Rectal smooth muscle tissue (tissue), 1 donor: ENCODE results near the gene IQCH.

Source experiments
- H3K27ac ChIP-seq: one replicate; pipeline ENCODE4 v1.7.0; 2013; ENCODE audit warnings: low read depth, low read length, inconsistent platforms
- H3K27me3 ChIP-seq: one replicate; pipeline ENCODE4 v1.7.0; 2013; ENCODE audit warnings: low read length; ENCODE audit not compliant: control insufficient read depth, insufficient read depth
- H3K36me3 ChIP-seq: one replicate; pipeline ENCODE4 v1.7.0; 2013; ENCODE audit warnings: low read length; ENCODE audit not compliant: control insufficient read depth, insufficient read depth
- H3K4me1 ChIP-seq: one replicate; pipeline ENCODE4 v1.7.0; 2013; ENCODE audit warnings: low read length; ENCODE audit not compliant: control insufficient read depth, insufficient read depth
- H3K4me3 ChIP-seq: one replicate; pipeline ENCODE4 v1.7.0; 2013; ENCODE audit warnings: low read length
- H3K9ac ChIP-seq: one replicate; pipeline ENCODE4 v1.7.0; 2013; ENCODE audit warnings: low read length

IQCH gene

DNA sequence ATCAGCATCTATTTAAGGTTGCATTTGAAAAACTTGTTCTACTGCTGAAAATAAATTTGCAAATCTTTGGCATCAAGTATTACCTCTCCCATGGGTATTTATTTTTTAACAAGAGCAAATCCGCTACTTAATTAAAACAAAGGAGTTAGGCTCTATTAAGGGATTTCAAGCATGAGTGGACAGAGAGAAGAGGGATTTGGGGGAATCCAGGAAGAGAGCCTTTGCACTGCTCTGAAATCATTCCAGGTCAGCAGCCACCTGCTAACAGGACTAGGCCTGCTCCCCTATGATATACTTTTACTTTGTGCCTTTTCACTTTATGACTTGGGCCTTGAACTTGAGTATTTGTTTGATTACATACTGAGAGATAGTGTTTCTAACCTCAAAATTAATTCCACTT, 57.1 kb downstream of the IQCH start:
- Histone ChIP-seq H3K27ac (no peak overlapping the region), H3K9ac (no peak overlapping the region), H3K36me3 (no peaks in the 10 kb centered on the region), H3K4me1 (peaks cover under 1% of the 10 kb centered on the region), H3K4me3 (no peak overlapping the region), H3K27me3 (no peaks in the 10 kb centered on the region)

GRCh38 chr15:67319961-67320360, 65.4 kb downstream of the IQCH start:
- H3K9ac ChIP-seq, result no peak overlapping the region
- no peaks in the 10 kb centered on the region for H3K27me3 ChIP-seq
- no peak overlapping the region for H3K4me3 ChIP-seq
- no peak overlapping the region for H3K27ac ChIP-seq
- H3K4me1 ChIP-seq, result no peaks in the 10 kb centered on the region
- no peaks in the 10 kb centered on the region for H3K36me3 ChIP-seq

GRCh38 chr15:67321352-67321751, 66.8 kb downstream of the IQCH start:
- no peak overlapping the region for H3K4me3 ChIP-seq
- no peaks in the 10 kb centered on the region for H3K36me3 ChIP-seq
- no peaks in the 10 kb centered on the region for H3K4me1 ChIP-seq
- no peaks in the 10 kb centered on the region for H3K27me3 ChIP-seq
- no peak overlapping the region for H3K9ac ChIP-seq
- no peak overlapping the region for H3K27ac ChIP-seq

- no peak overlapping the region for H3K4me3 ChIP-seq
- H3K36me3 ChIP-seq, result no peaks in the 10 kb centered on the region
- H3K27ac ChIP-seq, result no peak overlapping the region
- no peaks in the 10 kb centered on the region for H3K27me3 ChIP-seq
- no peak overlapping the region for H3K9ac ChIP-seq
- no peaks in the 10 kb centered on the region for H3K4me1 ChIP-seq
Observed at GRCh38 chr15:67322481-67322880, 67.9 kb downstream of the IQCH start.

GRCh38 chr15:67327312-67327711, 72.7 kb downstream of the IQCH start:
- no peak overlapping the region for H3K9ac ChIP-seq
- no peaks in the 10 kb centered on the region for H3K36me3 ChIP-seq
- no peak overlapping the region for H3K4me3 ChIP-seq
- no peak overlapping the region for H3K27ac ChIP-seq
- no peaks in the 10 kb centered on the region for H3K4me1 ChIP-seq
- H3K27me3 ChIP-seq, result no peaks in the 10 kb centered on the region

DNA sequence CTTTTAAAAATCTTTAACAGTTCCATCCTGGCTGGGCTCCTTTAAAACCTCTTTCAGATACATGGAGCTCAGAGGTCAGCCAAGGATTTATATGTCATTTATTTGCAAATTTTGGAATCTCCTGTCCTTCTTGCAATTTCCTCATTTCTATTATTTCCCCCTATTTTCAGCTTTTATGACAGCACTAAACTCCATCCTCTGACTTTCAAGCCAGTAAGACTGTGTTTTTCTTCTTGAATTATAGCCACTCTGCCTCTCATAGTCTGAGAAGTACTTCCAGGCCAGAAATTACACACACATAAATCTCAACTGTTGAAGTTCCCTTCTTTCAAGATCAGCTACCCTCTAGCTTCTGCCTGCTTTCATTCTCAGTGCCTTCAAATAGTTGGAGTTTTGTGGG, 73.2 kb downstream of the IQCH start:
- H3K4me3 ChIP-seq, result no peak overlapping the region
- H3K4me1 ChIP-seq, result no peaks in the 10 kb centered on the region
- no peaks in the 10 kb centered on the region for H3K27me3 ChIP-seq
- no peak overlapping the region for H3K9ac ChIP-seq
- H3K27ac ChIP-seq, result no peak overlapping the region
- no peaks in the 10 kb centered on the region for H3K36me3 ChIP-seq

- no peak overlapping the region for H3K9ac ChIP-seq
Observed at GRCh38 chr15:67329984-67330733, 75.6 kb downstream of the IQCH start.

GRCh38 chr15:67331676-67332075, 77.1 kb downstream of the IQCH start:
- no peak overlapping the region for H3K4me3 ChIP-seq
- no peak overlapping the region for H3K27ac ChIP-seq
- H3K36me3 ChIP-seq, result no peaks in the 10 kb centered on the region
- H3K4me1 ChIP-seq, result no peaks in the 10 kb centered on the region
- H3K27me3 ChIP-seq, result no peaks in the 10 kb centered on the region
- no peak overlapping the region for H3K9ac ChIP-seq

More at GRCh38 chr15:67329984-67330733, 75.6 kb downstream of the IQCH start:
- H3K36me3 ChIP-seq, result no peaks in the 10 kb centered on the region
- no peaks in the 10 kb centered on the region for H3K4me1 ChIP-seq
- H3K4me3 ChIP-seq, result no peak overlapping the region
- H3K27me3 ChIP-seq, result no peaks in the 10 kb centered on the region
- no peak overlapping the region for H3K27ac ChIP-seq

- Histone ChIP-seq H3K27me3 (no peaks in the 10 kb centered on the region), H3K9ac (no peak overlapping the region), H3K4me1 (no peaks in the 10 kb centered on the region), H3K4me3 (no peak overlapping the region), H3K27ac (no peak overlapping the region), H3K36me3 (no peaks in the 10 kb centered on the region)
Observed at GRCh38 chr15:67335026-67335425, 80.4 kb downstream of the IQCH start.

DNA sequence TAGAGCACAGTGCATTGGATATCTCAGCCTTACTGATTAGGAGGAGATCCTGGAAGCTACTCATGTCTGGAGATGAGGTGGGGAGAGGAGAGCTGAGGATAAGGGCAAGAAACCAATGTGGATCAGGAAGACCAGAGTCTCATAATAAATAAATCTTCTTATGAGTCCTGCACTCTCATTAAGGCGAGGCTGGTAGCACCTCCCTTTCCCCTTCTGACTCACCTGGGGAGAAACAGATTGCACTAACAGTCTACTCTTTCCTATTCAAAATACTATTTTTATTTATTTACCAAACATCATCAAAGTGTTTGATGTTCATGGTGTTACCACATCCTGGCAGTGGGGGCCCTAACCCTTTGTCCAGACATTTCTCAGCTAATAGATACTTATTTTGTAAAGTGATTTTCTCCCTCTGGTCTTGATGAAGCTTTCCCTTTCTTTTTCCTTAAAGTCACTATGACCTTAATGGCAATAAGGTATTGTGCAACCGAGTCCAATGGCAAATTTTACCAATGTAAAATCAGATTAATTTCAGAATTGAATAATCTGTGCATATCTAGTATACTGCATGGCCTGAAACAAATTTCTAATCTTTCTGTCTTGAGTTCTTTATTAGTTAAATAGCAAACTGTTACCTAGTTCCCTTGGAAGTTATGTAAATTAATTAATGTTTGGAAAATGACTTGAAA, 81.1 kb downstream of the IQCH start:
- no peaks in the 10 kb centered on the region for H3K27me3 ChIP-seq
- no peaks in the 10 kb centered on the region for H3K36me3 ChIP-seq
- H3K27ac ChIP-seq, result no peak overlapping the region
- H3K4me1 ChIP-seq, result no peaks in the 10 kb centered on the region
- no peak overlapping the region for H3K4me3 ChIP-seq
- no peak overlapping the region for H3K9ac ChIP-seq

DNA sequence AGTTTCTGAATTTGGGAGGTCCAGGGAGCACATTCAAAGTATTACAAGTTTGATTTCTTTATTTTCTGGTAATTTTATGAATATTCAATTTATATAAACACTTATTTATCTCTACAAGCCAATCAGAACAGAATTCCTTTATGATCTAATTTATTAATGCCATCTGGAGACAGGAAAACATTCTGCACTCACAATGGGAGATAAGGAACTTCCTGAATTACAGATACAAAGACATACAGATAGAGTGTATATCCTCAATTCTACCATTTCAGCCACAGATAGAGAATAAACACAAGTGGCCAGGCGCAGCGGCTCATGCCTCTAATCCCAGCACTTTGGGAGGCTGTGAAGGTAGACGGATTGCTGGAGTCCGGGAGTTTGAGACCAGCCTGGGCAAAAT, 86.0 kb downstream of the IQCH start:
- Histone ChIP-seq H3K4me3 (no peak overlapping the region), H3K36me3 (no peaks in the 10 kb centered on the region)

DNA sequence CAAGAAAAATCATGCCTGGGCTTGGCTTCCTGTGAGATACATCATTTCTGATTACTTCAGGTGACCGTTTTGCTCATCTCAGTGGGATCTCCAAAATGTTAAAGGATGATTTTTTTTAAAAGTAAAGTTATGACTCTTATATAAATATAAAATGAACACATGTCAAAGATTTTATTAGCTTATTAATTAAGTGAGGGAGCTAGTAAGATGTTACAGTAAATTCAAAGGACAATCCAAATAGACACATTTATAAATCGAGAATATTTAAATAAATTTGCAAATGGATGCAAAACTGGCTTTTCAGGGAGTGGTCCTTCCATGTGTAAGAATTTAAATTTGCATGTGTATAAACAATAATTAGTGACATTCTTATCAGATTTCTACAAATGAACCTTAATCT, 87.0 kb downstream of the IQCH start:
- Histone ChIP-seq H3K36me3 (no peaks in the 10 kb centered on the region), H3K27ac (no peak overlapping the region), H3K9ac (no peak overlapping the region), H3K4me1 (no peaks in the 10 kb centered on the region), H3K27me3 (no peaks in the 10 kb centered on the region), H3K4me3 (no peak overlapping the region)

More for the DNA sequence above, 86.0 kb downstream of the IQCH start:
- Histone ChIP-seq H3K9ac (no peak overlapping the region), H3K27me3 (no peaks in the 10 kb centered on the region), H3K27ac (no peak overlapping the region), H3K4me1 (no peaks in the 10 kb centered on the region)

- Histone ChIP-seq H3K4me1 (no peaks in the 10 kb centered on the region), H3K9ac (no peak overlapping the region), H3K4me3 (no peak overlapping the region), H3K27ac (no peak overlapping the region), H3K27me3 (no peaks in the 10 kb centered on the region), H3K36me3 (no peaks in the 10 kb centered on the region)
Observed at GRCh38 chr15:67343206-67343605, 88.6 kb downstream of the IQCH start.
